ENCODE data around the gene CCDC70.
"Not testable (repeated sequence)": the region's sequence is repeated elsewhere in the genome, so short reads cannot be mapped to it uniquely, and the experiment has no call there.

Gene CCDC70

GRCh38 chr13:51905787-51906186, 44.0 kb downstream of the CCDC70 start:
- DNase-seq (ENCODE audit: extremely low read depth in 1 of 2, low read depth in 1 of 2): no peak

DNA sequence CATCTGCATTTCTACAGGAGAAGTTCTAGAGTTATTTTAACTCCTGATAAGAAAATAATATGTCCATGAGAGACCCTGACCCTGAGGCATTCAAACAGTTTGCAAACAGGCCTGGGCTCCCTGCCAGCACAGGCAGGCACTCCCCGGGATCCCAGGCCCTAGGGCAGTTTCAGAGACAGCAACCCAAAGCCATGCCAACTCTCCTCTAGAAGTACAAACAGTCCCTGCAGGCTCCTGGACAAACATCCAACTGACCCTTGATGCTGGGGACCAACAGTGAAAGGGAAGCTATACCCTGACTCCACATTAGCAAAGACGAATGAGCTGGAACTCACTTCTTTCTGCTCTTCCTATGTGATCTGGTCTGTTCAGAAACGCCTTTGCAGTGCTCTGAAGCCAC, 44.8 kb downstream of the CCDC70 start:
- DNase-seq (ENCODE audit: extremely low read depth in 1 of 2, low read depth in 1 of 2): no peak

GRCh38 chr13:51907040-51907732, 45.4 kb downstream of the CCDC70 start:
- no peak for DNase-seq (ENCODE audit: extremely low read depth in 1 of 2, low read depth in 1 of 2)

DNA sequence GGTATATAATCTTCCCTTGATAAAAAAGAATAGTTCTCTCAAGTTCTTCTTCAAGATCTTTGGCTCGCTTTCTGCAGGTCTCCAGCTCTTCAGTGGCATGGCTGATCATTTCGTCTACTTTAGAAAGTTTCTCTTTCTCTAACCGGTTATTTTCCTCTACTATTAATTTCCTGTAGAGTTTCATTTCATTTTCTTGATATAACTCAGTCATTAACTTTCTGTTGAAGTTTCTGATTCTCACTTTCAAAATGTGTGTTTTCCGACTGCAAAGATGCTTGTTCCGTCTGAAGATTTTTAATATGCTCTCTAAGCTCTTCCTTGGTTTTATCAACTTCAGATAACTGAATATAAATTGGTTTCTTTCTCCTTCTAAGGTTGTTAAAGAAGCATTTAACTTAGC, 47.5 kb downstream of the CCDC70 start:
- DNase-seq (ENCODE audit: extremely low read depth in 1 of 2, low read depth in 1 of 2): not testable (repeated sequence)

DNA sequence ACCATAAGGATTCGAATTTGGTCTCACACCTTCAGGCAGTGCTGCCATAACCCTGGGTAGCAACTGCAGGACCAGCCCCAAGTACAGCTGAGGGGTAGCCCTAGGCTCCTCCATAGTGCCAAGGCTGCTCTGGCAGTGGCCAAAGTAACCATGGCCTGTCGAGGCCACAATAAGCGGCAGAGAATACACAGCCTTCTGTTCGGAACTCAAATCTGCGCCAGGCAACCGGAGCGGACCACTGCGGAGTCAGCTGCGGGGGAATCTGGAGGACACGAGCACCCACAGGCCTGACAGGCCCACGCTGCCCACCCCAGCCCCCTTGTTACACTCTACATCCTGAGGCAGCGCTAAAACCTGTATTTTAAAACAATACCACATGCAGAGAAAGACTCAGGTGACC, 48.7 kb downstream of the CCDC70 start:
- DNase-seq (ENCODE audit: extremely low read depth in 1 of 2, low read depth in 1 of 2): no peak

DNA sequence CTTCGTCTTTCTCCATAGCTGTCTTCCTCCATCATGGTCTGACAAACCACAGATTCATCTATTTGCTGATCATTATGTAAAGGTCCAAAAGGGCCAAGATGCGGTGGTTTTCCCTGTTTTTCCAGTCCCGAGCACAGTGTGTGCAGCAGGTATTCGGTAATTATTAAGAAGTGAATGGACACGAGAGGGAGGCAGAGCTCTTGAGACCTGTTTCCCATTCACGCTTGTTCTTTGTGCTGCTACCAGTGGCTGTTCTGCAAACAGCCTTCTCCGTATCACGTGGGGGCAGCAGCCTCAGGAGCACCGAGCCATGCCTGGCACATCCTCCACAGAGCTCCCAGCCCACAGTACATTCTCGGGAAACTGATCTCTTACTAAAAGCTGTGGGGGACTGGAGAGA, 50.3 kb downstream of the CCDC70 start:
- DNase-seq (ENCODE audit: extremely low read depth in 1 of 2, low read depth in 1 of 2): no peak

- DNase-seq (ENCODE audit: extremely low read depth in 1 of 2, low read depth in 1 of 2): no peak
Measured at GRCh38 chr13:51912511-51913225, 50.9 kb downstream of the CCDC70 start.

DNA sequence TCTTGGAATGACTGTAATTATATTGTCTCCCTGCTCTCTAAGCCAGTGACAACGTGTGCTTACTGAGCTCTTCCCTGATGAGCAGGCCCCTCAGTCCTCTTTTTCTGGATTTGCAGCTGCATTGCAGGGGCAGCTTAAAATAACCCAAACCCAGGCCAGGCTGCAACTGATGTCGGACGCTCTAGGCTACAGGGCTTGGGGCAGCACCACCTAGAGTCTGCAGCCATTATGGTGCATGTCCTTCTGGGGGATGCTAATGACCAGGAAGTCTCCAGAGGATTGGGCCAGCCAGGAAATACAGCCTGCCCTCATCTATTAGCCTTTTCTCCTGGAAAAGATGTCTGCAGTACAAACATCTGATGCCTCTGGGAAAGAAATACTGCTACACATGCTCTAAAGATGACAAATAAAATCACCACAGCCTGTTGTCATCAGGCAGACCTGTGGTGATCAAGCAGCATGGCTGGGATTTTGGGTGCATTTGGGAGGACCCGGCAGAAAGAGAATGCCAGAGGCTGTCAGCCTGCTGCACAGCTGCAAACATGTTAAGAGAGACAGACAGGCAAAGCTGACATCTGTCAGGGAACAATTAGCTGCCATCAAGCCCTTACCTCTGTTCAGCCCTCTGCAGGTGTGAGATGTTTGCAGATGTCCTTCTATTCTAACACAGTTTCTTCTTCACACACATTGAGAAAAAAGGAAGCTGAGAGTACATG, 51.8 kb downstream of the CCDC70 start:
- no peak for DNase-seq (ENCODE audit: extremely low read depth in 1 of 2, low read depth in 1 of 2)

GRCh38 chr13:51914137-51914493, 52.3 kb downstream of the CCDC70 start:
- no peak for DNase-seq (ENCODE audit: extremely low read depth in 1 of 2, low read depth in 1 of 2)
